HL-60 (cell line): ENCODE measurements around the gene TRIM22.

Experiments used
- POLR2AphosphoS5 ChIP-seq: IDR thresholded peaks from 2 replicates; pipeline ENCODE4 v1.6.1; 2012; ENCODE audit warnings: low read depth
- TF ChIP-seq, protein P1 (sequence below): IDR thresholded peaks from one replicate; pipeline ENCODE4 v1.5.1; 2011; ENCODE audit warnings: low read length, control low read depth, inconsistent platforms; ENCODE audit not compliant: insufficient read depth
- TF ChIP-seq, protein P2 (sequence below): IDR thresholded peaks from 2 replicates; pipeline ENCODE4 v1.6.1; 2012; ENCODE audit warnings: low read depth; ENCODE audit not compliant: insufficient replicate concordance

DNA sequence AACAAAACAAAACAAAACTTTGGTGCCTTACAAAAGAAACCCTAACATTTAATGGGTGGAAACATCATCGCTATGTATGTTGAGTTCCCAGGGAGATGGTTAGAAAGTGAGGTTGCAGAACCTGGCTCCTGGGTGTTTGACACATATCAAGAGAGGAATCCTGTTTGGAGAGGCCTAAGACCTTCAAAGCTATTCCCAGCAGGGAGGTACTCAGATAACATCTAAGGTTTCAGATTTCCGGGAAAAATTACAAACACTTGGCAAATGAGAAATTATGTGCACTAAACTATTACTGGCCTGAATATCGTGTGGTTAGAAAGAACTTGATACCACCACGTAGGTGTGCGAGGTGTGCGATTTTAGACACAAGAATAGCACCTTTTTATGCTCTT is 23.2 kb upstream of the TRIM22 start:
- TF ChIP-seq, protein P1, sequence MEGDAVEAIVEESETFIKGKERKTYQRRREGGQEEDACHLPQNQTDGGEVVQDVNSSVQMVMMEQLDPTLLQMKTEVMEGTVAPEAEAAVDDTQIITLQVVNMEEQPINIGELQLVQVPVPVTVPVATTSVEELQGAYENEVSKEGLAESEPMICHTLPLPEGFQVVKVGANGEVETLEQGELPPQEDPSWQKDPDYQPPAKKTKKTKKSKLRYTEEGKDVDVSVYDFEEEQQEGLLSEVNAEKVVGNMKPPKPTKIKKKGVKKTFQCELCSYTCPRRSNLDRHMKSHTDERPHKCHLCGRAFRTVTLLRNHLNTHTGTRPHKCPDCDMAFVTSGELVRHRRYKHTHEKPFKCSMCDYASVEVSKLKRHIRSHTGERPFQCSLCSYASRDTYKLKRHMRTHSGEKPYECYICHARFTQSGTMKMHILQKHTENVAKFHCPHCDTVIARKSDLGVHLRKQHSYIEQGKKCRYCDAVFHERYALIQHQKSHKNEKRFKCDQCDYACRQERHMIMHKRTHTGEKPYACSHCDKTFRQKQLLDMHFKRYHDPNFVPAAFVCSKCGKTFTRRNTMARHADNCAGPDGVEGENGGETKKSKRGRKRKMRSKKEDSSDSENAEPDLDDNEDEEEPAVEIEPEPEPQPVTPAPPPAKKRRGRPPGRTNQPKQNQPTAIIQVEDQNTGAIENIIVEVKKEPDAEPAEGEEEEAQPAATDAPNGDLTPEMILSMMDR: no peak
- TF ChIP-seq, protein P2, sequence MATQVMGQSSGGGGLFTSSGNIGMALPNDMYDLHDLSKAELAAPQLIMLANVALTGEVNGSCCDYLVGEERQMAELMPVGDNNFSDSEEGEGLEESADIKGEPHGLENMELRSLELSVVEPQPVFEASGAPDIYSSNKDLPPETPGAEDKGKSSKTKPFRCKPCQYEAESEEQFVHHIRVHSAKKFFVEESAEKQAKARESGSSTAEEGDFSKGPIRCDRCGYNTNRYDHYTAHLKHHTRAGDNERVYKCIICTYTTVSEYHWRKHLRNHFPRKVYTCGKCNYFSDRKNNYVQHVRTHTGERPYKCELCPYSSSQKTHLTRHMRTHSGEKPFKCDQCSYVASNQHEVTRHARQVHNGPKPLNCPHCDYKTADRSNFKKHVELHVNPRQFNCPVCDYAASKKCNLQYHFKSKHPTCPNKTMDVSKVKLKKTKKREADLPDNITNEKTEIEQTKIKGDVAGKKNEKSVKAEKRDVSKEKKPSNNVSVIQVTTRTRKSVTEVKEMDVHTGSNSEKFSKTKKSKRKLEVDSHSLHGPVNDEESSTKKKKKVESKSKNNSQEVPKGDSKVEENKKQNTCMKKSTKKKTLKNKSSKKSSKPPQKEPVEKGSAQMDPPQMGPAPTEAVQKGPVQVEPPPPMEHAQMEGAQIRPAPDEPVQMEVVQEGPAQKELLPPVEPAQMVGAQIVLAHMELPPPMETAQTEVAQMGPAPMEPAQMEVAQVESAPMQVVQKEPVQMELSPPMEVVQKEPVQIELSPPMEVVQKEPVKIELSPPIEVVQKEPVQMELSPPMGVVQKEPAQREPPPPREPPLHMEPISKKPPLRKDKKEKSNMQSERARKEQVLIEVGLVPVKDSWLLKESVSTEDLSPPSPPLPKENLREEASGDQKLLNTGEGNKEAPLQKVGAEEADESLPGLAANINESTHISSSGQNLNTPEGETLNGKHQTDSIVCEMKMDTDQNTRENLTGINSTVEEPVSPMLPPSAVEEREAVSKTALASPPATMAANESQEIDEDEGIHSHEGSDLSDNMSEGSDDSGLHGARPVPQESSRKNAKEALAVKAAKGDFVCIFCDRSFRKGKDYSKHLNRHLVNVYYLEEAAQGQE: no peak
- no peak for TF ChIP-seq POLR2AphosphoS5
